GM19395 (cell line): ENCODE measurements around the gene ADD1.

Experiments used
- ATAC-seq: cut with Tn5 transposase; IDR thresholded peaks from one replicate; pipeline ENCODE4 v1.9.1; 2021; ENCODE audit warnings: mild to moderate bottlenecking, moderate library complexity; ENCODE audit not compliant: unreplicated experiment

The ADD1 gene, protein sequence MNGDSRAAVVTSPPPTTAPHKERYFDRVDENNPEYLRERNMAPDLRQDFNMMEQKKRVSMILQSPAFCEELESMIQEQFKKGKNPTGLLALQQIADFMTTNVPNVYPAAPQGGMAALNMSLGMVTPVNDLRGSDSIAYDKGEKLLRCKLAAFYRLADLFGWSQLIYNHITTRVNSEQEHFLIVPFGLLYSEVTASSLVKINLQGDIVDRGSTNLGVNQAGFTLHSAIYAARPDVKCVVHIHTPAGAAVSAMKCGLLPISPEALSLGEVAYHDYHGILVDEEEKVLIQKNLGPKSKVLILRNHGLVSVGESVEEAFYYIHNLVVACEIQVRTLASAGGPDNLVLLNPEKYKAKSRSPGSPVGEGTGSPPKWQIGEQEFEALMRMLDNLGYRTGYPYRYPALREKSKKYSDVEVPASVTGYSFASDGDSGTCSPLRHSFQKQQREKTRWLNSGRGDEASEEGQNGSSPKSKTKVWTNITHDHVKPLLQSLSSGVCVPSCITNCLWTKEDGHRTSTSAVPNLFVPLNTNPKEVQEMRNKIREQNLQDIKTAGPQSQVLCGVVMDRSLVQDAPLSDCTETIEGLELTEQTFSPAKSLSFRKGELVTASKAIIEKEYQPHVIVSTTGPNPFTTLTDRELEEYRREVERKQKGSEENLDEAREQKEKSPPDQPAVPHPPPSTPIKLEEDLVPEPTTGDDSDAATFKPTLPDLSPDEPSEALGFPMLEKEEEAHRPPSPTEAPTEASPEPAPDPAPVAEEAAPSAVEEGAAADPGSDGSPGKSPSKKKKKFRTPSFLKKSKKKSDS

GRCh38 chr4:2843263-2843940, at the start of gene ADD1:
TSS of gene ADD1 (plus strand) at chr4:2843844. CDS start at chr4:2875916, 32,072 bp downstream.
- peak; percentile 75 for ATAC-seq

GRCh38 chr4:2794486-2795299, 49.0 kb upstream of the ADD1 start:
- ATAC-seq: no peak

DNA sequence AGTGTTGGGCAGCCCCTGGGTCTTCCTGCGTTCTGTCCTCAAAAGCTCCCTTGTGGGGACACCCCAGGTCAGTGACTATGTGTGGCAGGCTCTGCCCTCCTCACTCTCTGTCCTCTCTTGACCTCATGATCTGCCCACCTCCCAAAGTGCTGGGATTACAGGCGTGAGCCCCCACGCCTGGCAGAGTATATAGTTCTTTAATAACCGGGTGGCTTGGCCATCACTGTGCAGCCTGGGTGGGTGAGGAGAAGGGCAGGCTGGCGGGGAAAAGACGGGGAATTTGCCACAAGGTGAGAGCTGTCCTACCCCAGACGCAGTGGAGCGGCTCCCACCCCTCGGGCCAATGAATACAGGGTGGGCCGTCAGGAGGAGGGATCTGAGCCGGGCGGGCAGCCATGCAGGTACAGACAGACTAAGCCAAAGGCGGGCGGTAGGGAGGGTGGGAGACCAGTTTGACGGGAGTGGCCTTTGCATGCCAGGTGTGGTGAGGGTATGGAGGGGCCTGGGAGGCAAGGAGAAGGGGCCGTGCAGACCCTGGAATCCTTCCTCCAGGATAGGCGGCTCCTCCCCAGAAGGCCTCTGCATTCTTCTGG, 48.2 kb upstream of the ADD1 start:
- ATAC-seq: no peak

DNA sequence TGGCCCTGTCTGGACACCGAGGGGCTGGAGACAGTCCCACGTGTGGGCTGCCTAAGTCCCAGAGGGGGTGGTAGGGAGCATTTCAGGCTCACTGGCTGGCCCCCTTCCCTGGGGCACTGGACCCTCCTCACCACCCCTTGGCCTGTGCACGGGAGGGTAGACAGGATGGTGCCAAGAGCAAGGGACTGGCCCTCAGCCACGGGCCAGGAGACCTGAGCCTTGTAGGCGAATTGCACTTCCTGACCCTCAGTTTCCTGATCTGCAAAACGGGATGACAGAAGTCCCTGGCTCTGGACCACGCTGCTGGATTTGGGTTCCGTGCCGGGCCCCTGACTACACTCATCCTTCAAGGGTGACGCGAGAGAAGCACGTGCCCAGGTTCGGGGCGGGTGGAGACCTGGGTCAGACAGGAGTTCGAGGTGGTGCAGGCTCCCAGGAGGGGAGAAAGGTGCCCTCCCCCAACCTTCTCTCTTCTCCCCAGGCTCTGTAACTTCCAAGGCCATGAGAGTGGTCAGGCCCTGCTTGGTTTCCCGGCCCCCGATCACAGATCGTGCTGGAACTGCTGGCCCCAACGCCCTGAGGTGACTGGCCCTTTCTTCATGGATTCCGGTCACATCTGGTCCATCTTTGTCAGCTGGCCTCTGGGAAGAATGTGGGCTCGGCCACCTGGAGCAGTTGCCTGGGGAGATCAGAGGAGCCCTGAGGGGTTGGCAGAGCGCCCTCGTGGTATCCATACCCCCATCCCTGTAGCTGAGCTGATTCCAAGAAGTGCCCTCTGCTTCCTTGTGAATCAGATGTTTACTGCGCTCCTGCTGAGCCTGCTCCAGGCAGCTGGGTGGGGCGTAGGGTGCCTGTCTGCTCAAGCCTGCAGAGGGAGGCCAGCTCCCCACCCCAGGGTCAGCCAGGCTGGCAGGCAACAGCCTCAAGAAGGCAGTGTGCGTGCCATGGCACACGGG, 47.5 kb upstream of the ADD1 start:
- no peak for ATAC-seq

DNA sequence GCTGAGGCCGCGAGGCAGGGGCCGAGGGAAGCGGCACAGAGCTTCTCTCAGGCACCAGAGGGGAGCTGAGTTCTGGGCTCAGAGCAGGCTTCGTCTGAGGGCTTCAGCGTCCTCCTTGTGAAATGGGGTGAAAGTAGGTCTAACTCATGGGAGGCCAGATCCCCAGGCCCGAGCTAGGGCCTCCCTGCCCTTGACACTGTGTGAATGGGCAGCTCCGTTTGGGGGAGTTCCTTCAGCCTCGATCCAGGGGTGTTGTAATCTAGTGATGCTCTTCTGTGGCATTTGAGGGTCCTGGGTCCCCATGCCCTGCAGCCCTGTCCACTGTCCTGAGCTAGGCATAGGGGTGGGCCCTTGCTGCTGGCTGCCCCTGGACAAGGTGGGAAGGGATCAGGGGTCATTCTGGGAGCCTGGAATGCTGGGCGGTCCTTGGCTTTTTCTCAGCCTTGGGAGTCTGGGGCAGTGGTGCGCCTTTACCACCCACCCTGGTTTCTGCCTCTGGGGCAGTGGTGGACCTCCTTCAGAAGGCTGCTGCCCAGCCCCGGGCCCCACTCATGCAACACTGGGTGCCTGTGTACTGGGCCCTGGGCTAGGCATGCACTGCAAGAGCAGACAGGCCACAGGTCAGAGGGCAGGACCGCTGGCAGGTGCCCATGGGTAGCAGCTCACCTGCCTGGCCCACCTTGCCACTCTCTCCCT, 46.6 kb upstream of the ADD1 start:
- no peak for ATAC-seq

DNA sequence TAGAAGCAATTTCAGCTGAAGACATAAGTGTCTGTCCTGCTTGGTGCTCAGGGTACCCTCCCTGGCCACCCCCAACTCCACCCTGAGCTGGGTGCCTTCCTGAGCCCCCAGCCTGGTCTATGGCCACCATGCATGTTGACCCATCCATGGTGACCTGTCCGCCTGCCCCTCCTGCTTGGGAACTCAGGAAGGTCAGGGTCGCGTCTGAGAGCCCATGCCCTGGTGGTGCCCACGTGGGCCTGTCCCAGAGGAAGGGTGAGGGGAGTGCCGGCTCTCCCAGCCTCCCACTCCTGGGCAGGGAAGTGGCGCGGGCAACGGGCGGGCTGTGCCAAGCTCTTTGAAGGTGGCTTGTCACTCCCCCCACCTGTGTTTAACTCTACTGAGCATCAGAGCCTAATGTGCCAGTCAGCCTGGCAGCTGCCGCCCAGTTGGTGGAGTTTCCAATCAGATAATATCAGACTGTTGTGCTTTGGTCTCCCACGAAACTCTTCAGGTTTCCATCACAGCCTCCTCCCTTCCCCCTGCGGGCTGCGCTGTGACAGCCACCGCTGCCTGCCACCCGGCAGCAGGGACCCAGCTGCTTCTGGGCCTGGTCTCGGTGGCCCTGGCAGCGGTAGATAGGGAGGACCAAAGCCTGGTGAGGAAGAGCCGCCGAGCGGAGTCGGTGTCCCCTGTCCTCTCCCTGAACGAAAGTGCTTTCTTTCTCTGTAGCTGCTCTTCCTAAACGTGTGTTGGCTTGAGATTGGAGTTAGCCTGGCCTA, 45.9 kb upstream of the ADD1 start:
- peak; percentile 2 for ATAC-seq

DNA sequence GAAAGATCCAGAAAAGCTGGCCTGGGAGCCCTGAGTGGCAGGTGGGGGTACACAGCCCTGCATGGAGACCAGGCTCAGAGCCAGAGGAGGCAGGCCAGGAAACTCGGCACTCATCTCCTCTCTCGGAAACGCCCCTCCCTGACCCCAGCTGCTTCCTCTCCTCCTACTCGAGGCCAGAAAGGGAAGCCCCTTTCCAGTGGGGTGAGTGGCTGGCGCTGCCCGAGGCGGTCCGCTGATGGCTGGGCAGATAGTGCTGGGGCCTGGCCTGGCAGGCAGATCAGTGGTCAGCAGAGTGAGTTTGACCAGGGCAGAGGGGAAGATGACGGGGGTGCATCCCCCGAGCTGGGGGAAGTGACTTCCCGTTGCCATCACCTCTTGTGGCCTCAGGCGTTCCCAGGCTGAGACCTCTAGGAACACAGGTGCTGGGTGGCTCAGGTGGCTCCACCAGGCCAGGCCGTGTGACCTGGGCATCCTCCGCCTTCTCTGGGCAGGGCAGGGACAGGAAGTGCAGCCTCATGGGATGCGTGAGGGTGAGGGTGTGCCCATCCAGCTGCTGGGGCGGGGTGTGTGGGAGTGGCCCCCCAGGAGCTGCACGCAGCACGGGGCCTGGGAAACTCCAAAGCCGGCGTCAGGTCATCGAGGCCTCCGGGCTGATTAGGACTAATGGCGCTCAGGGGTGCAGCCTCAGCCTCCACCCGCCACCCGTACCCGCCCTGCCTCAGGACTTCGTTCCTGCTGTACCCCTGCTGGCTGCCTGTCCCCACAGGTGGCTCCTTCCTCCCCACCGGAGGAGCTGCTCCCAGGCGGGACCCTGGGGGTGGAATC, 45.0 kb upstream of the ADD1 start:
- peak; percentile 51 for ATAC-seq

DNA sequence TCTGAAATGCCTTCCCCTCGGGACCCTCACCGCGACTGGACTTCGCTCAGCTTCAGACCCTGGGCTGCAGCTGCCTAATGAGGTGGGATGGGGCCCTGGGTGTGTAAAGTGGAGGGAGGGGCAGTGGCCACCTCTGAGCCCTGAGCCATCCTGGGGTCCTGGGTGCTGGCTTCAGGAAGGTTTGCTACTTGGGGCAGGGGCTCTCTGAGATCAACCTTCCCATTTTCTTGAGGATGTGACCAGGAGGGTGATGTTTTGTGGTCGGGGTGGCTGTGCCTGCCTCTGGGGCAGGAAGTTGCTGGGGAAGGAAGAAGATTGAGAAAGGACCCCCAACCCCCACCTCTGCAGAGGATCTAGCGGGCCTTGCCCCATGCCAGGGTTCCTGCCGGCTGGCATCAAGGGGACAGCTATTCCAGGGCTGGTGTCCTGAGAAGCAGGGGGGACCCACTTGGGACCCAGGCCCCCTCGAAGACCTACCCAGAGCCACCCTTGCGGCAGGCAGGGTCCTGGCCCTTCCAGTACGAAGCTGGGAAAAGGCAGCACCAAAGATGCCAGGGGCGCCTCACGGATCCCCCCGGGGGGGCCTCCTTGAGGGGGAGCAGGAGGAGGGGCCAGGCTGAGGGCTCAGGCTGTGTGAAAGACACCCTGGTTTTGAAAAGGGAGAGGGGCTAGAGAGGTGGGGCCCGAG, 44.3 kb upstream of the ADD1 start:
- ATAC-seq: no peak

DNA sequence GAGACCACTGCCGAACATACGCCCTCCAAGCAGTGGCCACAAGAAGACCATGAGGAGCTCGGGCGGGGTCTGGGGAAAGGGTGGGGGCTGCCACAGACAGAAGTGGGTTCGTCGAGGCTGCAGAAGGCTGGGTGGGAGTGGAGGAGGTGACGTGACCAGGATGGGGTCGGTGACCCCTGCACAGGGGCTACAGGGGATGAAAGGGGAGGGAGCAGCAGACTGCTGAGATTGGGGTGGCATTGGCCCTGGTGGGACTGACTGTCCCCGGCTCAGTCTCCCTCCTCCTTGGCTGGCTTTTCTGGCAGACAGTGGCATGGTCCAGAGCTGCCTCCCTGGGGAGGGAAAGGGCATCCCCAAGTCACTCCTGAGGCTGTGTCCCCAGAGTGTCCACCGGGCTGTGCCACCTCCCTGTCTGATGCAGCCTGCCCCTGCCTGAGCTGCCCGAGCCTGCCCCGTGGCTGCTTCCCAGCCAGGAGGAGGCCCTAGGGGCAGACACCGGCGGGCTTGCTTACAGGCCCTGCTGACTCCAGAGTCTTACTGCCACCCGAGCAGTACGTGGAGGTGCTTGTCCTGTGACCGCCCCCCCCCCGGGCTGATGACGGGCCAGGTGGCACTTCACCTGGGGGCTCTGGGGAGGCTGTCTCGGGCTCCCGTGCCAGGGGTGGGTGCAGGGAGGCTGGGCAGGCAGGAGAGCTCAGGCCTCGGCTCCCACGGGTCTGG, 43.5 kb upstream of the ADD1 start:
- no peak for ATAC-seq

DNA sequence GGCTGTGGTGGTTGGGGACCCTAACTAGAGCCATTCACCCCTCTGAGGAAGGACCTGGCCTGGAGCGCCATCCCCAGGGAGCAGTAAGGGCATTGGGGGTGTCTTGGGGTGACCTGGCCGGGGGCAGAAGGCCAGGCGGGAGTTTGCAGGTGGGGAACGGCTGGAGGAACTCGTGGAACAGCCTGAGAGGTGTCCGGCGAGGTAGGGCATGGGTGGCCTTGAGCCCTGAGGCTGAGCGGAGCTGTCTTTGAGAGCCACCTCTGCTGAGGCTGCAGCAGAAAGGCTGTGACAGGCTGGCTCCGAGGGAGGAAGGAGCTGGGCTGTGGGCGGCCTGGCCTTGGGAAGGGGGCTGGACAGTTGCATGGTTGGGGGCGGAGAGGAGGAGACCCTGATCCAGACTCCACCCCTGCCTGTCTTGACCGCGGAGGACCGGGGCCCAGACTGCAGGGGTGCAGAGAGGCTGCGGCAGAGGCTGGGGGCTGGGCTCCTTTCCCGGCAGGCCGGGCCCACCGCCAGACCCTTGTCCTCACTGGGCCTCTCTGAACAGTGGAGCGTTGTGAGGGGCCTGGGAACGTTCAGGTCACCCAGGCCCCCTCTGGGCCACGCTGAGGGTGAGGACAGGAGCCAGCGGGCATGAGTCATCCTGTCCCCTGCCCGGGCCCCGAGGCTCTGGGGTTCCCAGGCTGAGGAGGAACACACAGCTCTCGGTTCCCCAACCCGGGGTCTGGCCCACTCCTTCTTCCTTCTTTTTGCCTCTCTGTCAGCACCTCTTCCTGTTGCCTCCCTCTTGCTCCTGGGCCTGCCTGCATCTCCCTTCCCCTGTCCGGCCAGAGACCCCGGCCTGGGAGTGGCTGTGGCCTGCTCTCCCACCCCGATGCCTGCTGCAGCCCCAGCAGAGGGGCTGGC, 42.7 kb upstream of the ADD1 start:
- ATAC-seq: no peak

DNA sequence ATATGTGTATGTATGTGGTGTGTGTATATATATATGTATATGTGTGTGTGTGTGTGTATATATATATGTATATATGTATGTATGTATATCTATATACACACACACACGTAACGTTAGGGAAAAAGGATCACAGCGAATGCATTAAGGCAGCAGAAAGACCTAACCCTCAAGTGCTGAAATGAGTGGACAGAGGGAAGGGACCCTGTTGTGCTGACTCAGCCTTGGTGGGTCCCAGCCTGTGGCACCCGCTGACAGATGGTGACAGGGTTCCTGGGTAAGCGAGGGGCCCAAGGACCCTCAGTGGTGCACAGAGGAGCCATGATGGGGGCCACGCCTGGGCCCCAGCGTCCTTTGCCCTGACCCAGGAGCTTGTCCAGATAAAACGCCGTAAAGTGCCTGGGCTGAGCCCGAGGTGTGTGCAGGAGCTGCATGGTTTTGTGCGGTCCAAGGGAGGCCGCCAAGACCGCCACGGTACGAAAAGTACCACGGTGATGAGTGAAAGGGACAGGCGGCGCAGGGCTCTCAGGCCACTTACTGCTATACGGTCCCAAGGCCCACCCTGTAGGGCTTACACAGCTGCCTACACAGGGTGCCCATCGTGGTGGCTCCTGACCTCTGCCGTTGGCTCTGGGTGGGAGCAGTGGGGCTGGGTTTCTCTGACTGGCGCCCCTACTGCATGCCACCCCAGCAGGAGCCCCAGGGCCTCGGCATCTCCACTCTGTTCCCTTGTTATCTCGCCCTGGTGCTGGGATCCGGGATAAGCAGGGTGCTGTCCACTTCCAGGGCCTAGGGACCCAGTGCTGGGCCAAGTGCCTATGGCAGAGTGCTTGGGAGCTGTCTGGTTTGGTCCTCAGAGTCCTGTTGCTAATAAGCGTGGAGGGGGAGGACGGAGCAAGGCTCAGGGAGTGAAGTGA, 40.8 kb upstream of the ADD1 start:
- no peak for ATAC-seq

DNA sequence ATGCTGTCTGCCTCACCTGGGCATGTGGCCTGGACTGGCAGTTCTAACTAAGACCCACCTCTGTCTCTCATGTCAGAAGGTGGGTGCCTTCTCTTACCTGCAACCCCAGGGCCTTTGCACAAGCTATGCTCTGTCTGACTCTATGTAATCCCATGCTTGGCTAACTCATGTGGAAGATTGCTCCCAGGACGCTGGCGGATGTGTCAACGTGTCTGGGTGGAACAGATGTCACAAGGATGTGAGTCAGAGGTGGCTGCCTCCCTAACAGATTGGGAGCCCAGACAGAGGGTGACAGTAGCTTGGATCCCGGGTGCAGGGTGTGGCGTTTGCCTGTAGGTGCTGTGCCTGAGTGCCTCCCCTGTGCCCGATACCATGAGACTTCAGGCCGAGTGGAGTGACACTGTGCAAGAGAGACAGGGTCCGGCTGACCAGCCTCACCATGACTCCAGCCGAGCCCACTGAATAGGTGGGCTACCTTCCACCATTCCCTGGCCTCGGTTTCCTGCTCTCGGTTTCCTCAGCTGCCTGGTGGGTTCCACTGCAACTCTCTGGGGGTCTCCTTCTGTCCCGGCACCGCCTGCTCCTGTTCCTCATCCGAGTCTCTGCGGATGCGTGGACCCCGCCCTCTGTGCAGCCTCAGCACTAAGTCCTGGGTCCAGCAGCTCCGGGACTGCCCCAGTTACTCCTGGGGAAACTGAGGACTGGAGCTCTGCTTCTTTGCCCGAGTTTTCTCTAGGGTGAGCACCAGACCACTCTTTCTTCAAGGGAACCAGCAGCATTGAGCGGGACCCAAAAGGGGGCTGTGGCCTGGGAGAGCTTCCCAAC, 39.8 kb upstream of the ADD1 start:
- no peak for ATAC-seq

- no peak for ATAC-seq
Observed at GRCh38 chr4:2804449-2804972, 39.1 kb upstream of the ADD1 start.
